ENCODE results near the gene F2RL1. TPM values are rescaled to one million over a fixed set of nuclear protein-coding genes. Genes with fewer than 3 reads are reported as not detected.
"Not testable (repeated sequence)": the region's sequence is repeated elsewhere in the genome, so short reads cannot be mapped to it uniquely, and the experiment has no call there.

Gene F2RL1
- total and polyA plus RNA-seq, 2 of the 13 experiments (the other 11 are each of a cell fraction or from before 2014, with no cell fraction given) = 9.9 to 23.0 TPM

DNA sequence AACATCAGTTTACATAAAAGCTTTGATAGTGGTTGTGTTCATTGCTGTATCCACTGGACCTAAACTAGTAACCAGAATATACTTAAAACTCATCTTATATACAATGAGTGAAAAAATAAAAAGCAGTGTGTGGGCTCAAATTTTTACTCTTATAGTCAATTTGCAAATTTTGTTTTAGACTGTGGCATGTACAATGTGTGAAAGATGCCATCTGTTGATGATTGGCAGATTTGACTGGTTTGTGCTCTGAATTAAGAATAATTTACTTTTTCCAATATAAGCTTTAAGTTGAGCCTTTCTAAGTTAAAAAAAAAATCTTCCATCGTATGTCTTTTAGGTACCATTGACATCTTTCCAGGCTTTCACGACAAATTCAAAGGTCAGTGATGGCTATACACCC is 42.4 kb upstream of the F2RL1 start:
- no peaks in the 10 kb centered on the region for H4K20me1 ChIP-seq (ENCODE audit: insufficient read depth, low read length)
- DNase-seq (ENCODE audit: low spot score) (no peak), ATAC-seq (no peak), FAIRE-seq (no peak)
- in situ Hi-C loops (cut with HindIII; ENCODE audit: extremely low pct_ligation_motif_present, low pct_unique_long_range_greater_than_20kb) = loop anchor here (5.0 kb wide), 2 partner anchors 59 to 174 kb away; partner anchors contain the start of gene F2R
- ChIA-PET POLR2A (interaction anchor here (0.8 to 2.2 kb wide), 2 partner anchors 14 to 29 kb away, joined by 3 to 4 read pairs; no protein-coding TSS in a partner anchor), CTCF (ENCODE audit: low intra/inter-chr PET ratio, low total read pairs) (no interaction called here)
- no TSS peak for BruUV-seq (replicated peaks)
- peaks cover 11% of the 10 kb centered on the region; the same call in 1 of the 2 replicates for H3K4me1 ChIP-seq (ENCODE audit: insufficient read depth, low read length)
- no peak overlapping the region for H2AFZ ChIP-seq (ENCODE audit: low read length)
- WGBS (ENCODE audit: low lambda C conversion rate) = 0% methylated on average over 2 of the region's 2 CpGs
- H3K79me2 ChIP-seq (ENCODE audit: insufficient read depth, low read length) = no peaks in the 10 kb centered on the region
- H3K9ac ChIP-seq (ENCODE audit: insufficient read depth, low read depth, low read length) = no peak overlapping the region
- H3K27me3 ChIP-seq (ENCODE audit: control insufficient read depth in 1 of 2, insufficient read depth in 2 of 2, low read length in 2 of 2) = no peaks in the 10 kb centered on the region
- TF ChIP-seq ZNF605 (CRISPR knock-in tag; IDR thresholded peaks at IDR 0.05) = no peak
- no peak for TF ChIP-seq ZNF883 (CRISPR knock-in tag; IDR thresholded peaks at IDR 0.05; ENCODE audit: not compliant biosample characterization)
- no peaks in the 10 kb centered on the region for H3K9me3 ChIP-seq (ENCODE audit: low read length)
- no peak overlapping the region for H3K27ac ChIP-seq (ENCODE audit: extremely low read length, insufficient read depth, low read length)
- intact Hi-C loops (cut with micrococcal nuclease; ENCODE audit: unreplicated experiment) = no loop called here
- H3K36me3 ChIP-seq (replicated peaks in 1 of 2; ENCODE audit: control insufficient read depth in 1 of 2, insufficient read depth in 2 of 2, low read length in 2 of 2) = no peaks in the 10 kb centered on the region
- no peak overlapping the region for H3K4me3 ChIP-seq (replicated peaks in 1 of 3; ENCODE audit: insufficient read depth in 1 of 3, low read depth in 2 of 3, low read length in 3 of 3)
- H3K4me2 ChIP-seq (ENCODE audit: low read depth, low read length) = no peak overlapping the region

DNA sequence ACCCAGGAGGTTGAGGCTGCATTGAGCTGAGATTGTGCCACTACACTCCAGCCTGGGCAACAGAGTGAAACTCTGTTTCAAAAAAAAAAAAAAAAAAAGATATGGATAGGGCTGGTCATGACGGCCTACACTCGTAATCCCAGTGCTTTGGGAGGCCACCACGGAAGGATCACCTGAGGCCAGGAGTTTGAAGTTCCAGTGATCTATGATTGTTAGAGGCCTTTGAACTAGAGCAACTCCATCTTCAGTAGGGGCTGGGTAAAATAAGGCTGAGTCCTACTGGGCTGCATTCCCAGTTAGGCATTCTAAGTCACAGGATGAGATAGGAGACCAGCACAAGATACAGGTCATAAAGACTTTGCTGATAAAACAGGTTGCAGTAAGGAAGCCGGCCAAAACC is 38.2 kb upstream of the F2RL1 start:
- H3K4me3 ChIP-seq (replicated peaks in 1 of 3; ENCODE audit: insufficient read depth in 1 of 3, low read depth in 2 of 3, low read length in 3 of 3); in situ Hi-C loops (cut with HindIII; ENCODE audit: extremely low pct_ligation_motif_present, low pct_unique_long_range_greater_than_20kb); H3K79me2 ChIP-seq (ENCODE audit: insufficient read depth, low read length); H3K9ac ChIP-seq (ENCODE audit: insufficient read depth, low read depth, low read length); H3K27me3 ChIP-seq (ENCODE audit: control insufficient read depth in 1 of 2, insufficient read depth in 2 of 2, low read length in 2 of 2); ATAC-seq; DNase-seq (ENCODE audit: low spot score); H3K36me3 ChIP-seq (replicated peaks in 1 of 2; ENCODE audit: control insufficient read depth in 1 of 2, insufficient read depth in 2 of 2, low read length in 2 of 2); H4K20me1 ChIP-seq (ENCODE audit: insufficient read depth, low read length); CTCF ChIA-PET (ENCODE audit: low intra/inter-chr PET ratio, low total read pairs); H3K27ac ChIP-seq (ENCODE audit: extremely low read length, insufficient read depth, low read length); H3K4me2 ChIP-seq (ENCODE audit: low read depth, low read length); H2AFZ ChIP-seq (ENCODE audit: low read length); FAIRE-seq; intact Hi-C loops (cut with micrococcal nuclease; ENCODE audit: unreplicated experiment); H3K9me3 ChIP-seq (ENCODE audit: low read length); BruUV-seq (replicated peaks); POLR2A ChIA-PET: not testable (repeated sequence)
- WGBS (ENCODE audit: low lambda C conversion rate) = 37% methylated on average over 4 of the region's 4 CpGs
- H3K4me1 ChIP-seq (ENCODE audit: insufficient read depth, low read length) = peaks cover 18% of the 10 kb centered on the region

DNA sequence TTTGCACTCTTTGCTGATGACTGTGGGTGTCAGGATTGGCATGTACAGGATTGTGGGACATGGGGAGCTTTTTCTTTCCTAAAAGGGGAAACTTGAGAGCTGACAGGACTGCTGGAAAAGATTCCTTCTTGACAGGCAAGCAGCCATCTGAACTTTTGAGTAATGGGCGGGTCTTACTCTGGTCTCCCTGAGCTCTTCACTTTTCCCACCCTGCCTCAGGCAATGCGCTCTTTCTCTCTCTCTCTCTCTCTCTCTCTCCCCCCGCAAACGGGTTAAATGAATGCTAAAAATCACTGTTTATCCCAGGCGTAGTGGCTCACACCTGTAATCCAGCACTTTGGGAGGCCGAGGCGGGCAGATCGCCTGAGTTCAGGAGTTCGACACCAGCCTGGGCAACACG is 37.1 kb upstream of the F2RL1 start:
- no peak overlapping the region for H3K9ac ChIP-seq (ENCODE audit: insufficient read depth, low read depth, low read length)
- intact Hi-C loops (cut with micrococcal nuclease; ENCODE audit: unreplicated experiment) = no loop called here
- FAIRE-seq = no peak
- no peaks in the 10 kb centered on the region for H3K79me2 ChIP-seq (ENCODE audit: insufficient read depth, low read length)
- no peaks in the 10 kb centered on the region for H3K9me3 ChIP-seq (ENCODE audit: low read length)
- no peak overlapping the region for H3K4me3 ChIP-seq (replicated peaks in 1 of 3; ENCODE audit: insufficient read depth in 1 of 3, low read depth in 2 of 3, low read length in 3 of 3)
- TF ChIP-seq AGO2 (optimal IDR thresholded peaks at IDR 0.05; ENCODE audit: low read depth, low read length) (no peak), ZNF44 (CRISPR knock-in tag; IDR thresholded peaks at IDR 0.05) (no peak), RBM22 (optimal IDR thresholded peaks at IDR 0.05; ENCODE audit: low read length) (no peak), ZNF543 (CRISPR knock-in tag; IDR thresholded peaks at IDR 0.05) (no peak), TOE1 (CRISPR knock-in tag; IDR thresholded peaks at IDR 0.05) (no peak), HNF4G (IDR thresholded peaks at IDR 0.05; ENCODE audit: borderline replicate concordance, low read depth, low read length) (no peak), HNF4G (CRISPR knock-in tag; IDR thresholded peaks at IDR 0.05; ENCODE audit: borderline replicate concordance, low read depth) (no peak), WIZ (CRISPR knock-in tag; IDR thresholded peaks at IDR 0.05) (no peak), FOXK2 (IDR thresholded peaks at IDR 0.05) (no peak)
- H3K4me2 ChIP-seq (ENCODE audit: low read depth, low read length) = no peak overlapping the region
- BruUV-seq (replicated peaks) = no TSS peak
- CTCF ChIA-PET (ENCODE audit: low intra/inter-chr PET ratio, low total read pairs) = no interaction called here
- WGBS (ENCODE audit: low lambda C conversion rate) = 81% methylated on average over 10 of the region's 10 CpGs
- peaks cover 24% of the 10 kb centered on the region for H3K4me1 ChIP-seq (ENCODE audit: insufficient read depth, low read length)
- in situ Hi-C loops (cut with HindIII; ENCODE audit: extremely low pct_ligation_motif_present, low pct_unique_long_range_greater_than_20kb) = no loop called here
- no peak for ATAC-seq
- POLR2A ChIA-PET = no interaction called here
- no peak for DNase-seq (ENCODE audit: low spot score)
- no peak overlapping the region for H3K27ac ChIP-seq (ENCODE audit: extremely low read length, insufficient read depth, low read length)
- H2AFZ ChIP-seq (ENCODE audit: low read length) = no peak overlapping the region
- H3K36me3 ChIP-seq (replicated peaks in 1 of 2; ENCODE audit: control insufficient read depth in 1 of 2, insufficient read depth in 2 of 2, low read length in 2 of 2) = no peaks in the 10 kb centered on the region
- no peaks in the 10 kb centered on the region for H4K20me1 ChIP-seq (ENCODE audit: insufficient read depth, low read length)
- H3K27me3 ChIP-seq (ENCODE audit: control insufficient read depth in 1 of 2, insufficient read depth in 2 of 2, low read length in 2 of 2) = no peaks in the 10 kb centered on the region

Data from HepG2 (cell line).